GM12872 (cell line): ENCODE data around the gene ELAVL3.

Experiments
- TF ChIP-seq, protein P1 (sequence below): IDR thresholded peaks from 3 replicates; pipeline ENCODE4 v1.5.1; 2011; ENCODE audit warnings: low read depth, mild to moderate bottlenecking, low read length, moderate library complexity; ENCODE audit not compliant: insufficient read depth

Gene ELAVL3

DNA sequence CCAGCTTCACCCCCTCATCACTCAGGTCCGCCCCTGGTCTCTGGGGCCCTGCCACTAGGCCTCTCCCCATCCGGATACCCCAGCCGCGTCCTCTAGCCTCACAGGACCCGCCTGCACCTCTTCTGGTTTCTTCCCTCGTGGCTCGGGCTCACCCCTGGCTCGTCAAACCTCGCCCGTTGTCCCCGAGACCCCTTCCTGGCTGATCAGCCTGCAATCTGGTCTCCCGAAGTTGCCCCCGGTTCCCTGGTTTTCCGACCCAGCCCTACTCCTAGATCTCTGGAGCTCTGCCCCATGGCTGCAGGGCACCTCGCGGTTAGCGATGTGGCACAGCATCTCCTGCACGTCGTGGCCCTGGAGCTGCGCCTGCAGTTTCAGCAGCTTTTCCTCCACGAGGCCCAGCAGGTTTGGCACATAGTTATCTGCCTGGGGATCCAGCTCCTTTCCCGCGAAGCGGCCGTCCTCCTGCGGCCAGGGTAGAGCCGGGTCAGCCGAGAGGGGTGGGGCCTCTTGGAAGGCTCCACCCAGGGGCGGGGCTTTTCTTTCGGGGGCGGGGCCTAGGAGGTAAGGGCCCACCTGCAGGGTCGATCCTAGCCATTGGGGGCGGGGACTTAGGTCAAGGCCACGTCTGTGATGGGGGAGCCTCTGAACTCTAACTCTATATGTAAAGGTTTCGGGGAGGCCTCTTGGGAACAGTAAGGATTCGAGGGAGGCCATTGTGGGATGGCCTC, 59.3 kb downstream of the ELAVL3 start:
- TF ChIP-seq, protein P1, sequence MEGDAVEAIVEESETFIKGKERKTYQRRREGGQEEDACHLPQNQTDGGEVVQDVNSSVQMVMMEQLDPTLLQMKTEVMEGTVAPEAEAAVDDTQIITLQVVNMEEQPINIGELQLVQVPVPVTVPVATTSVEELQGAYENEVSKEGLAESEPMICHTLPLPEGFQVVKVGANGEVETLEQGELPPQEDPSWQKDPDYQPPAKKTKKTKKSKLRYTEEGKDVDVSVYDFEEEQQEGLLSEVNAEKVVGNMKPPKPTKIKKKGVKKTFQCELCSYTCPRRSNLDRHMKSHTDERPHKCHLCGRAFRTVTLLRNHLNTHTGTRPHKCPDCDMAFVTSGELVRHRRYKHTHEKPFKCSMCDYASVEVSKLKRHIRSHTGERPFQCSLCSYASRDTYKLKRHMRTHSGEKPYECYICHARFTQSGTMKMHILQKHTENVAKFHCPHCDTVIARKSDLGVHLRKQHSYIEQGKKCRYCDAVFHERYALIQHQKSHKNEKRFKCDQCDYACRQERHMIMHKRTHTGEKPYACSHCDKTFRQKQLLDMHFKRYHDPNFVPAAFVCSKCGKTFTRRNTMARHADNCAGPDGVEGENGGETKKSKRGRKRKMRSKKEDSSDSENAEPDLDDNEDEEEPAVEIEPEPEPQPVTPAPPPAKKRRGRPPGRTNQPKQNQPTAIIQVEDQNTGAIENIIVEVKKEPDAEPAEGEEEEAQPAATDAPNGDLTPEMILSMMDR: no peak

DNA sequence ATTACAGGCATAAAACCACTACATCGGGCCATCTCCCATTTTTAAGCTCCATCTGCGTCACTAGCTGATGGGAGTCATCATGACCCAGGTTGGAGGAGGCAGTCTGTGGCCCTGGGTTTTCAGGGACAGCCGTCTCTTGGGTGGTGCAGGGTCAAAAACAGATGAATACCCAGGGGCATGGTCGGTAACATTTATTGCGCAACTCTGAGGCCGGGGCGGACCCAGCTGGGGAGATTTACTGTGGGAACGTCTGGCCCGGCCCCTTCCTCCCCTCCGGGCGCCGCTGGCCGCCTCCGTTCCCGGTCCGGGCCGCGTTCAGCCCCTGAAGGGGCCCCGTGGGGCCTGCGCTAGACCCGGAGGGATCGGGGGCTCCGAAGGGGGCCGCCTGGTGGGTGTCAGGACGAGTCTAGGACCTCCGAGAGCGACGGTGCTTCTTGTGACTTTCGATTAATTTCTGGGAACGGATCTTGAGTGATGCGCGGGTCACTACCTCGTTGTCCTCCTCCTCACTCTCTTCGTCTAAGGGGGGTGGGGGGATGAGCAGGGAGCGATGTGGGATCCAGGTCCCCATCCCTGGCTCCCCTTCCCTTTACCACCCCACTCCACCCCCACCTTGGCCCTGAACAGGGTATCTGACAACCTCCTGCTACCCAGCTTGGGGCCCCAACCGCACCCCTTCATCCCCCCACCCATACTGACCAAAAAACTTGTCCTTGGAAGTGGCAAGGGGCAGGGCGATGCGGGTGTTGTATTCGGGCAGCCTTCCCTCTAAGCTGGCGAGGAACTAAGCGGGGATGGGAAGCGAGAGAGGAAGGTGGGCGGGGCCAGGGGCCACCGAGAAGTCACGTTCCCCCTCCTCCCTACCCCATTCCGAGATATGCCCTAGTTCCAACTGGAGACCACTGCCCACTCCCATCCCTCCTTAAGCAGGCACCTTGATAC, 60.1 kb downstream of the ELAVL3 start:
- TF ChIP-seq, protein P1: no peak

DNA sequence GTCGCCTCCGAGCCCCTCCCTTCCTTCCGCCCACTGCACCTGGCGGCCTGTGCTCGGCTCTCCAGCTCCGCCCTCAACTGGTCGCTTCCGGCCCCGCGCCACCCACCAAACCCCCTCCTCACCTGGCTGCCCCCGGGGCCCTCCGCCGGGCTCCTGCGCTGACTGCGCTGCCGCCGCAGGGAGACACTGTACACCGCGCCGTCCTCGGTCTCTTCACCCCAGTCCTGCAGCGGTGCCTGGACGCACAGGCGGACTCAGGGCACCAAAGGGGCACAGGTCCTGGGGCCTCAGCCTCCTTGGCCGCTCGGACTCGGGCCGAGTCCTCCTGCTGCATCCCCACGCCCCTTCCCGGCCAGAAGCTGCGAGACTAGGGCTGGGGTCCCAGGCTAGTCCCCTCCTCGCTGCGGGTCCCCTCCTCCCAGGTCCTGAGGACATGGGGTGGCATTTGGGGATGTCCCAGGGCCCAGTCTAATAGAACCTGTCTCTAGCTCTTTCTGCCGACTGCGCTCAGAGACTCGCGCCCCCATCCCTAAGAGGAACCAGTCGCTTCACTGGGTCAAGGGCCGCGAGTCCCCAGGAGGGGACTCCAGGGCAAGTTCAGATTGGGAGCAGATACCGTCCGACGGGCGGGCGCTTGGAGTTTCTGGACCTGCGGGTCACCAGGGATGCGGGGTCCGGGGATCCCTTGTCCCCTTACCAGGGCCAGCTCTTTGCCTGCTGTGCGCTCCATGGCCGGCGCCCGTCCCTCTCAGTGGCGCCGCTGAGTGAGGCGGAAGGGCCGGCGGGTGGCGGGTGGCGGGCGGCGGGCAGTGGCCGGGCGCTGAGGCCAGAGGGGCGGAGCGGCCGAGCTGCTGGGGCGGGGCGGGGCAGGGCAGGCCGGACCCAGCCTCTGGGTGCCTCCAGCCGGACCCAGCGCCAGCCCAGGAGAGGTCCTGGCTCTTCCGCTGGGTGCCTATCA, 62.0 kb downstream of the ELAVL3 start, which contains the start of gene RGL3:
Gene RGL3 (minus strand): TSS at position 766 of the 958 bp plus-strand sequence. CDS start 36 bp downstream, at position 730.
- TF ChIP-seq, protein P1: no peak

DNA sequence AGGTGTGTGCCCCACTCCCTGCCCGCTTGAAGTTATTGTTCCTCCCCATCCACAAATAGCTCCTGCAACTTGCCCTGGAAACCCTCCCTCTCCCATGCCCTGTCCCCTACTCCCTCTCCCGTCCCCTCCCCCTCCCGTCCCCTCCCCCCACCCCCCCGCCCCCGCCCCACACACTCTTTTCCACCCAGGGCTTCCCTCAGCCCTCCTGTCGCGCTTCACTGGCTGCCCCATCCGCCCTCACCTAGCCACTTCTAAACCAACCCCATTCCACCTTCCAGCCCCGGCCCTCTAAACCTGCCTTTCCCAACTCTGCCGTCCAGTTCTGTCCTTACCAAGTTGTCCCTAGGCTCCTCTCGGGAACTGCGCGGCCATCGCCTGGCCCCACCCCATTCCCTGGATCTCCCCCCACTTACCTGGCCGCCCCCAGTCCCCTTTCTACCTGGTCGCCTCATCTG, 62.7 kb downstream of the ELAVL3 start:
- TF ChIP-seq, protein P1: no peak

GRCh38 chr19:11416346-11417052, 64.3 kb downstream of the ELAVL3 start:
- TF ChIP-seq, protein P1: no peak

DNA sequence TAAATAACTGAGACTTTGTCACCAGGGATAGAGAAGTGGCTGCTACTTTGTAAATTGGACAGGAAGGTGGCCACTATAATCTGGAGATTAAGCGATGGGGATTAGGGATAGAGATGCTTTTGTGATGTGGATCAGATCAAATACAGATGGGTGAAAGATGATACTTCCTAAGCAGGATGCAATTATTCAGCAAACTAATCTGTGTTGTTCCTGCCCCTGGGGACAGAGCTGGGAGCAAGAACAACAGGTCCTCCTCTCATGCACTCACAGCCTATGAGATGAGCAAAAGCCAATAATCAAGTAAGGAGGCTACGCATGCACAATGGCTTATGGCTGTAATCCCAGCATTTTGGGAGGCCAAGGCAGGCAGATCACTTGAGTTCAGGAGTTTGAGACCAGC, 66.3 kb downstream of the ELAVL3 start:
- TF ChIP-seq, protein P1: no peak
